ENCODE results near the gene RNF20.
A peak's percentile ranks its signal among the peaks of the same experiment; 100 is the strongest.
"Not testable (repeated sequence)": the region's sequence is repeated elsewhere in the genome, so short reads cannot be mapped to it uniquely, and the experiment has no call there.

Gene RNF20

DNA sequence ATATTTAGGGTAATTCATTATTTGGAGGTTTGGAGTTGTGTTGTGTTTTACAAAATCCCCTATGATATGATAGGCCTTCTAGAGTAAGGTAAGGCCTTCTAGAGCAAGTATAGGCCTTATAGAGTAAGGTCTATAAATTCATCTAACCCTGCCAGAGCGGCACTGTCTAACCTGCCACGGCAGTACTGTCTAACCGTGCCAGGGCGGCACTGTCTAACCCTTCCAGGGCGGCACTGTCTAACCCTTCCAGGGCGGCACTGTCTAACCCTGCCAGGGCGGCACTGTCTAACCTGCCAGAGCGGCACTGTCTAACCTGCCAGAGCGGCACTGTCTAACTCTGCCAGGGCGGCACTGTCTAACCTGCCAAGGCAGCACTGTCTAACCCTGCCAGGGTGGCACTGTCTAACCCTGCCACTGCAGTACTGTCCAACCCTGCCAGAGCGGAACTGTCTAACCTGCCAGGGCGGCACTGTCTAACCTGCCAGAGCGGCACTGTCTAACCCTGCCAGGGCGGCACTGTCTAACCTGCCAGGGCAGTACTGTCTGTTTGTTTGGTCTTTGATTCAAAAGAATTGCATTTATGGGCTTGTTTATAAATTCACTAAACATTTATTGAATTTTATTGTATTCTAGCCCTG is 9.6 kb downstream of the RNF20 start:
- Histone ChIP-seq H3K4me2 (ENCODE audit: insufficient read depth, low read length) (no peak overlapping the region), H3K79me2 (ENCODE audit: insufficient read depth, low read length) (no peaks in the 10 kb centered on the region), H3K4me1 (ENCODE audit: insufficient read depth, low read length) (no peaks in the 10 kb centered on the region), H3K9ac (ENCODE audit: low read depth, low read length) (no peak overlapping the region), H4K20me1 (ENCODE audit: insufficient read depth, low read length) (peaks cover 2% of the 10 kb centered on the region; the same call in 1 of the 2 replicates), H2AFZ (ENCODE audit: low read depth, low read length) (no peak overlapping the region), H3K27me3 (ENCODE audit: insufficient read depth, low read length, poor library complexity) (no peaks in the 10 kb centered on the region), H3K27ac (ENCODE audit: low read length) (no peak overlapping the region), H3K9me3 (ENCODE audit: insufficient read depth, low read length, severe bottlenecking) (no peaks in the 10 kb centered on the region), H3K4me3 (ENCODE audit: low read depth in 1 of 2, low read length in 2 of 2) (no peak overlapping the region), H3K36me3 (ENCODE audit: insufficient read depth, low read length) (peaks cover 76% of the 10 kb centered on the region)
- no peak for ATAC-seq (ENCODE audit: insufficient read depth, low read depth)
- no peak for TF ChIP-seq EZH2 (IDR thresholded peaks at IDR 0.05; ENCODE audit: borderline replicate concordance, low read depth, low read length, severe bottlenecking)
- TF ChIP-seq, protein P1, sequence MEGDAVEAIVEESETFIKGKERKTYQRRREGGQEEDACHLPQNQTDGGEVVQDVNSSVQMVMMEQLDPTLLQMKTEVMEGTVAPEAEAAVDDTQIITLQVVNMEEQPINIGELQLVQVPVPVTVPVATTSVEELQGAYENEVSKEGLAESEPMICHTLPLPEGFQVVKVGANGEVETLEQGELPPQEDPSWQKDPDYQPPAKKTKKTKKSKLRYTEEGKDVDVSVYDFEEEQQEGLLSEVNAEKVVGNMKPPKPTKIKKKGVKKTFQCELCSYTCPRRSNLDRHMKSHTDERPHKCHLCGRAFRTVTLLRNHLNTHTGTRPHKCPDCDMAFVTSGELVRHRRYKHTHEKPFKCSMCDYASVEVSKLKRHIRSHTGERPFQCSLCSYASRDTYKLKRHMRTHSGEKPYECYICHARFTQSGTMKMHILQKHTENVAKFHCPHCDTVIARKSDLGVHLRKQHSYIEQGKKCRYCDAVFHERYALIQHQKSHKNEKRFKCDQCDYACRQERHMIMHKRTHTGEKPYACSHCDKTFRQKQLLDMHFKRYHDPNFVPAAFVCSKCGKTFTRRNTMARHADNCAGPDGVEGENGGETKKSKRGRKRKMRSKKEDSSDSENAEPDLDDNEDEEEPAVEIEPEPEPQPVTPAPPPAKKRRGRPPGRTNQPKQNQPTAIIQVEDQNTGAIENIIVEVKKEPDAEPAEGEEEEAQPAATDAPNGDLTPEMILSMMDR (IDR thresholded peaks at IDR 0.05; ENCODE audit: borderline replicate concordance, extremely low read depth, low read length, poor library complexity, severe bottlenecking), result no peak
- no peak for DNase-seq

DNA sequence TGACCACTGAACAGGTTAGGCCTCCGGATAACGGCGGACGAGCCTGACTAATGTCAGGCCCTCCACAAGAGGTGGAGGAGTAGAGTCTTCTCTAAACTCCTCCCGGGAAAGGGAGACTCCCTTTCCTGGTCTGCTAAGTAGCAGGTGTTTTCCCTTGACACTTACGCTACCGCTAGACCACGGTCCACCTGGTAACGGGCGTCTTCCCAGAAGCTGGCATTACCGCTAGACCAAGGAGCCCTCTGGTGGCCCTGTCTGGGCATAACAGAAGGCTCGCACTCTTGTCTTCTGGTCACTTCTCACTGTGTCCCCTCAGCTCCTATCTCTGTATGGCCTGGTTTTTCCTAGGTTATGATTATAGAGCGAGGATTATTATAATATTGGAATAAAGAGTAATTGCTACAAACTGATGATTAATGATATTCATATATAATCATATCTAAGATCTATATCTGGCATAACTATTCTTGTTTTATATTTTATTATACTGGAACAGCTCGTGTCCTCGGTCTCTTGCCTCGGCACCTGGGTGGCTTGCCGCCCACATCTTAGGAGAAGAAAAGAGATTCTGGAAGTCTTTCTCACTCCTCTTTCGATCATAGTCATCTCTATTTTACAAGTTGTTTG is 15.9 kb downstream of the RNF20 start:
- ATAC-seq (ENCODE audit: insufficient read depth, low read depth); DNase-seq: not testable (repeated sequence)

DNA sequence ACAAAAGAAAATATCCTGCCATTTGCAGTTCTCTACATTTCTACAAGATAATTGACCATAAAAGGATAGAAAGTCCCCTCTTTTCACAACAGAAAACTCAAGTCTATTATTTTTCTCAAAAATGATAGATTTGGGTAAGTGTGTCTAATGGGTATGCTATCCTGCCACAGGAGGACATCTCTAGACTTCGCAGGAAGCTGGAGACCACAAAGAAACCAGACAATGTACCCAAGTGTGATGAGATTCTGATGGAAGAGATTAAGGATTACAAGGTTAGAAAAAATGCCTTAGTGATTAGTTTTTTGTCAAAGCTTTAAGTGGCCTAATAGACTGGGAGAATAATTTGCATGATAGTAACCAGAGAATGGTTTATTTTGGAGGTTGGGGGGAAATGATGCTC is 28.1 kb downstream of the RNF20 start:
- H3K27ac ChIP-seq (ENCODE audit: low read length), result no peak overlapping the region
- H3K9ac ChIP-seq (ENCODE audit: low read depth, low read length), result no peak overlapping the region
- no peaks in the 10 kb centered on the region for H4K20me1 ChIP-seq (ENCODE audit: insufficient read depth, low read length)
- H2AFZ ChIP-seq (ENCODE audit: low read depth, low read length), result no peak overlapping the region
- peak; percentile 55; the same call in 2 of the 3 replicates for ATAC-seq (ENCODE audit: insufficient read depth, low read depth)
- no peaks in the 10 kb centered on the region for H3K27me3 ChIP-seq (ENCODE audit: insufficient read depth, low read length, poor library complexity)
- no peak overlapping the region for H3K4me2 ChIP-seq (ENCODE audit: insufficient read depth, low read length)
- H3K4me1 ChIP-seq (ENCODE audit: insufficient read depth, low read length), result no peaks in the 10 kb centered on the region
- peaks cover 72% of the 10 kb centered on the region for H3K36me3 ChIP-seq (ENCODE audit: insufficient read depth, low read length)
- H3K4me3 ChIP-seq (ENCODE audit: low read depth in 1 of 2, low read length in 2 of 2), result no peak overlapping the region
- no peaks in the 10 kb centered on the region for H3K9me3 ChIP-seq (ENCODE audit: insufficient read depth, low read length, severe bottlenecking)
- no peaks in the 10 kb centered on the region for H3K79me2 ChIP-seq (ENCODE audit: insufficient read depth, low read length)
- TF ChIP-seq, protein P1 (IDR thresholded peaks at IDR 0.05; ENCODE audit: borderline replicate concordance, extremely low read depth, low read length, poor library complexity, severe bottlenecking), result no peak
- TF ChIP-seq EZH2 (IDR thresholded peaks at IDR 0.05; ENCODE audit: borderline replicate concordance, low read depth, low read length, severe bottlenecking), result no peak
- DNase-seq, result no peak

More for the DNA sequence above, 15.9 kb downstream of the RNF20 start:
- H3K4me2 ChIP-seq (ENCODE audit: insufficient read depth, low read length); H3K9ac ChIP-seq (ENCODE audit: low read depth, low read length); H3K4me1 ChIP-seq (ENCODE audit: insufficient read depth, low read length); H3K9me3 ChIP-seq (ENCODE audit: insufficient read depth, low read length, severe bottlenecking); H3K79me2 ChIP-seq (ENCODE audit: insufficient read depth, low read length); H3K27me3 ChIP-seq (ENCODE audit: insufficient read depth, low read length, poor library complexity); H3K4me3 ChIP-seq (ENCODE audit: low read depth in 1 of 2, low read length in 2 of 2); H3K27ac ChIP-seq (ENCODE audit: low read length); H2AFZ ChIP-seq (ENCODE audit: low read depth, low read length); H4K20me1 ChIP-seq (ENCODE audit: insufficient read depth, low read length): not testable (repeated sequence)
- H3K36me3 ChIP-seq (ENCODE audit: insufficient read depth, low read length), result peaks cover 85% of the 10 kb centered on the region

DNA sequence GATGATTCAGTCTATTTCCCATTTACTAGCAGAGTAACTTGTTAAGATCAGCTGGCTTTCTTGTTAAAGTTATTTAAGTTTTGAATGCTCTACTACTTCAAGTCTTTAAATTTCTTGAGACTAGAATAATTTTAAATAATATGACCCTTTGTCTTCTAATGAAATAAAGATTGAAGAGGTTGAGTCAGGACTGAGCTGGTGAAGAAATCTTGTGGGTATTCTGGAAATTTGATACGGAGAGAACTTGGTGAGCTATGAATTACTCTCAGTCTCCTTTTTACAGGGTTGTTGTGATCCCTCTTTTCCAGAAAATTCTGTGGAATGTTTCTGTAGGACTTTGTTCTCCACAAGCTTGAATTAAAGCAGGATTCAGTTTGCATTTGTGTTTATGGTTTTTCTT is 29.3 kb downstream of the RNF20 start:
- Histone ChIP-seq H2AFZ (ENCODE audit: low read depth, low read length) (no peak overlapping the region), H3K27ac (ENCODE audit: low read length) (no peak overlapping the region), H3K4me3 (ENCODE audit: low read depth in 1 of 2, low read length in 2 of 2) (no peak overlapping the region), H3K36me3 (ENCODE audit: insufficient read depth, low read length) (peaks cover 66% of the 10 kb centered on the region), H3K4me1 (ENCODE audit: insufficient read depth, low read length) (no peaks in the 10 kb centered on the region), H3K27me3 (ENCODE audit: insufficient read depth, low read length, poor library complexity) (no peaks in the 10 kb centered on the region), H4K20me1 (ENCODE audit: insufficient read depth, low read length) (no peaks in the 10 kb centered on the region), H3K79me2 (ENCODE audit: insufficient read depth, low read length) (no peaks in the 10 kb centered on the region), H3K4me2 (ENCODE audit: insufficient read depth, low read length) (no peak overlapping the region), H3K9me3 (ENCODE audit: insufficient read depth, low read length, severe bottlenecking) (no peaks in the 10 kb centered on the region), H3K9ac (ENCODE audit: low read depth, low read length) (no peak overlapping the region)
- TF ChIP-seq EZH2 (IDR thresholded peaks at IDR 0.05; ENCODE audit: borderline replicate concordance, low read depth, low read length, severe bottlenecking), result no peak
- TF ChIP-seq, protein P1 (IDR thresholded peaks at IDR 0.05; ENCODE audit: borderline replicate concordance, extremely low read depth, low read length, poor library complexity, severe bottlenecking), result no peak
- ATAC-seq (ENCODE audit: insufficient read depth, low read depth) (no peak), DNase-seq (no peak)

Measured in DND-41 (cell line).